Loucy (cell line): ENCODE data around the gene ZNF423.

ENCODE experiments used
- H2AFZ ChIP-seq: fragments of 200-600 bp; sonication (generic); 2 replicates; pipeline ENCODE4 v1.6.0; 2016; ENCODE audit warnings: antibody characterized with exemption, mild to moderate bottlenecking, low read length, moderate library complexity
- H3F3A ChIP-seq: fragments of 200-600 bp; 2 replicates; pipeline ENCODE4 v1.6.0; 2016; ENCODE audit warnings: antibody characterized with exemption, low read depth, mild to moderate bottlenecking
- H3K27me3 ChIP-seq: fragments of 200-600 bp; sonication (generic); 2 replicates; pipeline ENCODE4 v1.6.1; 2014; ENCODE audit warnings: low read length, mild to moderate bottlenecking; ENCODE audit not compliant: insufficient read depth, poor library complexity, severe bottlenecking
- H3K36me3 ChIP-seq: fragments of 200-600 bp; sonication (generic); 2 replicates; pipeline ENCODE4 v1.6.1; 2016; ENCODE audit warnings: low read length; ENCODE audit not compliant: insufficient read depth
- H3K4me1 ChIP-seq: fragments of 200-600 bp; sonication (generic); 2 replicates; pipeline ENCODE4 v1.5.1; 2014; ENCODE audit warnings: low read length, mild to moderate bottlenecking; ENCODE audit not compliant: insufficient read depth, poor library complexity, severe bottlenecking
- H3K4me2 ChIP-seq: fragments of 200-600 bp; sonication (generic); 2 replicates; pipeline ENCODE4 v1.6.0; 2014; ENCODE audit warnings: antibody characterized with exemption, low read length, low read depth, mild to moderate bottlenecking; ENCODE audit not compliant: poor library complexity, severe bottlenecking
- H3K4me3 ChIP-seq: fragments of 200-600 bp; sonication (generic); 2 replicates; pipeline ENCODE4 v1.5.1; 2014; ENCODE audit warnings: low read length, mild to moderate bottlenecking, mixed read lengths; ENCODE audit not compliant: poor library complexity, severe bottlenecking
- H3K79me2 ChIP-seq: fragments of 200-600 bp; sonication (generic); 2 replicates; pipeline ENCODE4 v1.6.1; 2014; ENCODE audit warnings: low read length; ENCODE audit not compliant: insufficient read depth
- H3K9ac ChIP-seq: fragments of 200-600 bp; sonication (generic); 2 replicates; pipeline ENCODE4 v1.6.0; 2014; ENCODE audit warnings: mild to moderate bottlenecking, low read depth, low read length, moderate library complexity; ENCODE audit not compliant: poor library complexity, severe bottlenecking
- H3K9me2 ChIP-seq: fragments of 200-600 bp; sonication (generic); replicated peaks from 2 replicates; pipeline ENCODE4 v1.6.1; 2016; ENCODE audit warnings: low read depth, low read length, mixed read lengths
- H3K9me3 ChIP-seq: fragments of 200-600 bp; sonication (generic); 2 replicates; pipeline ENCODE4 v1.6.1; 2014; ENCODE audit warnings: mild to moderate bottlenecking, antibody characterized with exemption, low read length, low read depth; ENCODE audit not compliant: insufficient read depth
- H4K20me1 ChIP-seq: fragments of 200-600 bp; sonication (generic); 2 replicates; pipeline ENCODE4 v1.6.0; 2014; ENCODE audit warnings: antibody characterized with exemption, low read length, mild to moderate bottlenecking; ENCODE audit not compliant: insufficient read depth, poor library complexity, severe bottlenecking
- CTCF ChIP-seq: fragments of 200-600 bp; sonication (generic); conservative IDR thresholded peaks from 2 replicates; pipeline ENCODE4 v1.5.1; 2014; ENCODE audit warnings: mild to moderate bottlenecking, antibody characterized with exemption, low read length
- EZH2phosphoT487 ChIP-seq: fragments of 200-600 bp; IDR thresholded peaks from 2 replicates; pipeline ENCODE4 v1.6.1; 2018; ENCODE audit warnings: antibody characterized with exemption, mild to moderate bottlenecking, moderate library complexity, borderline replicate concordance

The ZNF423 gene

GRCh38 chr16:49474741-49475140 lies 381.2 kb downstream of the ZNF423 start:
- Histone ChIP-seq H3K9ac (no peak overlapping the region), H2AFZ (no peak overlapping the region), H3K4me1 (peaks cover 10% of the 10 kb centered on the region)

GRCh38 chr16:49473773-49474172 lies 382.1 kb downstream of the ZNF423 start:
- H3K9ac ChIP-seq: no peak overlapping the region
- H3K4me3 ChIP-seq: no peak overlapping the region
- TF ChIP-seq CTCF (no peak), EZH2phosphoT487 (no peak)
- no peaks in the 10 kb centered on the region for H3K36me3 ChIP-seq
- no peaks in the 10 kb centered on the region for H3K27me3 ChIP-seq
- H3K9me2 ChIP-seq: no peaks in the 10 kb centered on the region
- H3K9me3 ChIP-seq: no peaks in the 10 kb centered on the region
- H2AFZ ChIP-seq: no peak overlapping the region
- no peaks in the 10 kb centered on the region for H3K79me2 ChIP-seq
- no peaks in the 10 kb centered on the region for H4K20me1 ChIP-seq
- H3K4me2 ChIP-seq: no peak overlapping the region
- H3F3A ChIP-seq: no peaks in the 10 kb centered on the region
- peaks cover 10% of the 10 kb centered on the region for H3K4me1 ChIP-seq

More at GRCh38 chr16:49474741-49475140, 381.2 kb downstream of the ZNF423 start:
- H3K4me2 ChIP-seq: no peak overlapping the region
- no peaks in the 10 kb centered on the region for H3K36me3 ChIP-seq
- TF ChIP-seq EZH2phosphoT487: no peak
- TF ChIP-seq CTCF: no peak
- H3F3A ChIP-seq: no peaks in the 10 kb centered on the region
- no peaks in the 10 kb centered on the region for H3K9me2 ChIP-seq
- H4K20me1 ChIP-seq: no peaks in the 10 kb centered on the region
- H3K4me3 ChIP-seq: no peak overlapping the region
- H3K79me2 ChIP-seq: no peaks in the 10 kb centered on the region
- no peaks in the 10 kb centered on the region for H3K27me3 ChIP-seq
- H3K9me3 ChIP-seq: no peaks in the 10 kb centered on the region

- no peak overlapping the region for H3K9ac ChIP-seq
- no peaks in the 10 kb centered on the region for H3K79me2 ChIP-seq
- peaks cover 3% of the 10 kb centered on the region for H3K4me1 ChIP-seq
- no peaks in the 10 kb centered on the region for H3K9me3 ChIP-seq
- H3F3A ChIP-seq: no peaks in the 10 kb centered on the region
- no peak overlapping the region for H2AFZ ChIP-seq
- H4K20me1 ChIP-seq: no peaks in the 10 kb centered on the region
- H3K36me3 ChIP-seq: no peaks in the 10 kb centered on the region
- TF ChIP-seq CTCF (no peak), EZH2phosphoT487 (no peak)
- H3K9me2 ChIP-seq: no peaks in the 10 kb centered on the region
- H3K4me2 ChIP-seq: no peak overlapping the region
- H3K4me3 ChIP-seq: no peak overlapping the region
- no peaks in the 10 kb centered on the region for H3K27me3 ChIP-seq
Observed at GRCh38 chr16:49473131-49473530, 382.8 kb downstream of the ZNF423 start.
